Breast epithelium (tissue), 4 donors: ENCODE measurements around the gene WNK3. TPM values are rescaled to one million over a fixed set of nuclear protein-coding genes. Genes with fewer than 3 reads are reported as not detected.

Experiments used
- DNase-seq, 2 donors: peaks; one replicate each; pipeline ENCODE4 v3.0.0-alpha.2; 2019; ENCODE audit warnings: low spot score in 2 of 2
- H3K27ac ChIP-seq, 2 donors: fragments of 200-600 bp; sonication (generic) in 1 of 2; one replicate each; pipeline ENCODE4 v1.5.1; 2016 to 2019; ENCODE audit warnings: mild to moderate bottlenecking in 1 of 2
- H3K27me3 ChIP-seq, 2 donors: fragments of 200-600 bp; sonication (generic) in 1 of 2; one replicate each; pipeline versions ENCODE4 v1.5.1 to v1.6.0; 2017 to 2019; ENCODE audit warnings: control low read depth in 1 of 2, mild to moderate bottlenecking in 1 of 2
- H3K36me3 ChIP-seq: fragments of 200-600 bp; one replicate; pipeline ENCODE4 v1.5.1; 2019
- H3K4me1 ChIP-seq, 2 donors: fragments of 200-600 bp; sonication (generic); one replicate each; pipeline ENCODE4 v1.5.1; 2016 to 2019; ENCODE audit warnings: control low read depth in 1 of 2
- H3K4me3 ChIP-seq, 3 donors: fragments of 200-600 bp; sonication (generic); 1 replicate in 2 of 3; 2 replicates in 1 of 3; pipeline ENCODE4 v1.5.1; 2016 to 2019; ENCODE audit warnings: mild to moderate bottlenecking in 3 of 3, moderate library complexity in 2 of 3
- H3K9me3 ChIP-seq, 2 donors: fragments of 200-600 bp; sonication (generic) in 1 of 2; one replicate each; pipeline ENCODE4 v1.5.1; 2016 to 2019; ENCODE audit warnings: control low read depth in 1 of 2
- CTCF ChIP-seq, 3 donors: fragments of 450-650 bp; IDR thresholded peaks; one replicate each; pipeline ENCODE4 v1.5.1; 2016 to 2017; ENCODE audit warnings: antibody characterized with exemption in 3 of 3, mild to moderate bottlenecking in 3 of 3, moderate library complexity in 3 of 3
- POLR2A ChIP-seq: fragments of 450-650 bp; IDR thresholded peaks from one replicate; pipeline ENCODE4 v1.6.1; 2016; ENCODE audit warnings: antibody characterized with exemption, mild to moderate bottlenecking, moderate library complexity
- POLR2AphosphoS5 ChIP-seq, 3 donors: sonication (generic); formaldehyde crosslinking; IDR thresholded peaks; one replicate each; pipeline ENCODE4 v1.6.1; 2017; ENCODE audit warnings: antibody characterized with exemption in 3 of 3
- intact Hi-C: fragments of 100-400 bp; cut with DNase I; formaldehyde crosslinking; loops from one replicate; pipeline ENCODE4 v1.15.1; 2023; ENCODE audit warnings: low total_unique reads
- total RNA-seq, 3 donors: library from RNA; depleted of rRNA; stranded (reverse); fragments of >200 nt; gene quantifications; one replicate each; pipeline ENCODE4 v1.1.0, GENCODE V29; 2016

The WNK3 gene
- total RNA-seq, 3 donors from 2014 or later: 1.3 to 5.4 (median 3.3) TPM

DNA sequence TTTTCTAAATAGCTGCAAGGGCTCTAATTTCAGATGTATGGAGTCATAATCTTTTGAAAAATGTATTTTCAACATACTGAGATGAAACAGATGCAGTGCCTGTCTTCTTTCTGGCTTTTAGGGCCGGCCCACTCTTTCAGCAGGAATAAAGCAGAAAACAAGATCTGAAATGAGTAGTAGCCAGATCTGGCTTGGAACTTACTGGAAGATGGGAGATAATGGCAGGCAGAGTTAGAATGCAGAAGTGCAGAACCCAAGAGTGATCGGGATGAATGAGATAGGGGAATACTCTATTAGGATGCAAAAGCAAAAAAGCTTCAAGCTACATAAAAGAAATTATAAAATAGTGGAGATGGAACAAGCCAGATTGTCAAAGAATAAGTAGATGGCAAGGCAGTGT, 173.4 kb downstream of the WNK3 start:
- intact Hi-C loops: no loop called here

DNA sequence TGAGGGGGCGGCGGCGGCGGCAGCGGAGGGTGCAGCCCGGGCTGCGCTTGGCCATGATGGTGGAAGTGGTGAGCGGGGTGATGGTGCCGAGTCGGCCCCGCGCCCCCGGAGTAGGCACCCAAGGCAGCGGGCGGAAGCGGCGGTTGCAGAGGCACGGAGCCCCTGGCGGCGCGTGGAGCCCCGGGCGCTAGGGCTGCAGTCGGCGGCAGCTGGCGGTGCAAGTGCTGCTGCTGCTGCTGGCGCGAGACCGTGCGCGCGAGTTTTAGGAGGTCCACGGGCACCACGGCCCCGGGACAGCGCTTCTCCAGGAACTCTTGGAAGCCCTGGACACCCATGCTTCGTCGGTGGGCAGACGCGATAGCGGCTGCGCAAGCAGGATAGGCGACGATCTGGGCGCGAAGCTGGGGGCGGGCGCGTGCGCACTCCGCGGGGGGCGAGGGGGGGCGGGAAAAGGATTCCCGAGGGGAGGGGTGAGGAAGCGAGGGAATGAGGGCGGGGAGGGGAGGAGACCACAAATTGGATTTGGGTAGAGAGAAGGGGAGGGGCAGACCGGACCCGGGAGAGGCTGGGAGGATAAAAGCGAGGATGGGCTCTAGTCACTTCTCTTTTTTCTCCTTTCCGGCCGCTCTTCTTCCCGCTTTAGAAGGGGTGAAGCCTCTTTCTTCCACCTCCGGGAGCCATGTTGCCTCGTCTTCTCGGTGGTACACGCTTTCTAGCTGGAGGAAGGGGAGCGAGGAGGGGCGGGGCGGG, 174.8 kb downstream of the WNK3 start, which contains the start of gene FAM120C:
Gene FAM120C, minus strand, starts transcription at position 391 of the 750 bp plus-strand sequence. Its CDS starts 56 bp downstream, at position 335.
- Histone ChIP-seq H3K36me3 (no peaks in the 10 kb centered on the region), H3K4me3 (peak within 1 kb of the TSS; percentile 66 to 91 (median 75)), H3K27ac (peak within 1 kb of the TSS; percentile 82 to 86), H3K4me1 (no peaks in the 10 kb centered on the region), H3K27me3 (peaks cover 0 to 23% of the 10 kb centered on the region in 2 donors), H3K9me3 (no peaks in the 10 kb centered on the region)
- TF ChIP-seq POLR2A (no peak), CTCF (IDR thresholded peaks at IDR 0.05) (no peak), POLR2AphosphoS5 (IDR thresholded peaks at IDR 0.05) (no peak)
- intact Hi-C loops: no loop called here
- peak; percentile 22 to 54 for DNase-seq

More for the DNA sequence above, 173.4 kb downstream of the WNK3 start:
- DNase-seq: no peak
- TF ChIP-seq POLR2AphosphoS5 (IDR thresholded peaks at IDR 0.05) (no peak), POLR2A (no peak), CTCF (IDR thresholded peaks at IDR 0.05) (no peak)
- Histone ChIP-seq H3K27me3 (peaks cover 0 to 30% of the 10 kb centered on the region in 2 donors), H3K4me3 (no peak overlapping the region), H3K27ac (no peak overlapping the region), H3K4me1 (no peaks in the 10 kb centered on the region), H3K36me3 (no peaks in the 10 kb centered on the region), H3K9me3 (no peaks in the 10 kb centered on the region)

DNA sequence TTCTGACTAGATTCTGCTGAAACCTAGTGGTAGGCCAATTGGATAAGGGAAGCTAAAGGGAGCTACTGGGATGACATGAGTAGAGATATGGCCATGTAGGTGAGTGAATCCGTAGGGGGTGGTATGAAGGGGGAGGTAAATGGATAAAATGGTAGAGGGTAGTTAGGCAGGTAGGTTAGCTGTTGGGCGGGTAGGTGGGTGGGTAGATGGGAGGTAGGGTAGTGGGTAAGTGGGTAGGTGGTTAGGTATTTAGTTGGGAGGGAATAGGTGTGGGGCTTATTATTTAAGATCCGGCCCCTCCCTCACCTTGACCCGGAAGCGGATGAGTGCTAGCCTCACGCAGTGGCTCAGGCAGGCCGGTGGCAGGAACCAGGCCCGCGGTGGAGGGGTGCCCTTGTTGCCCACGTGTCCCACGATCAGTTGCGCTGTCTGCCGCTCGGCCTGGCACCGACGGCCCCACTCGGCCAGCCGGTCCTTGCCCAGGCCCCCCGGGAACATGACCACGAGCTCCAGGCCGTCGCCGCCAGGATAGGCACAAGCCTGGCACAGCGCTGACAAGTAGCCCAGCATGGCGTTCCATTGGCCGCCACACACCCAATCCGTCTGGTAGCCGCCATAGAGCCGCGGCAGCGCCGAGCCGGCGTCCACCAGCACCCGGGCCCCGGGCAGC, 175.5 kb downstream of the WNK3 start:
- TF ChIP-seq POLR2AphosphoS5 (IDR thresholded peaks at IDR 0.05): no peak
- TF ChIP-seq CTCF (IDR thresholded peaks at IDR 0.05): no peak
- no peak for TF ChIP-seq POLR2A
- no peaks in the 10 kb centered on the region for H3K36me3 ChIP-seq
- peaks cover 0 to 23% of the 10 kb centered on the region in 2 donors for H3K27me3 ChIP-seq
- H3K4me1 ChIP-seq: no peaks in the 10 kb centered on the region
- peak overlapping the region; percentile 66 to 91 (median 75) for H3K4me3 ChIP-seq
- DNase-seq: peak; percentile 37 to 53
- no peaks in the 10 kb centered on the region for H3K9me3 ChIP-seq
- H3K27ac ChIP-seq: peak overlapping the region; percentile 82 to 86
- intact Hi-C loops: no loop called here

DNA sequence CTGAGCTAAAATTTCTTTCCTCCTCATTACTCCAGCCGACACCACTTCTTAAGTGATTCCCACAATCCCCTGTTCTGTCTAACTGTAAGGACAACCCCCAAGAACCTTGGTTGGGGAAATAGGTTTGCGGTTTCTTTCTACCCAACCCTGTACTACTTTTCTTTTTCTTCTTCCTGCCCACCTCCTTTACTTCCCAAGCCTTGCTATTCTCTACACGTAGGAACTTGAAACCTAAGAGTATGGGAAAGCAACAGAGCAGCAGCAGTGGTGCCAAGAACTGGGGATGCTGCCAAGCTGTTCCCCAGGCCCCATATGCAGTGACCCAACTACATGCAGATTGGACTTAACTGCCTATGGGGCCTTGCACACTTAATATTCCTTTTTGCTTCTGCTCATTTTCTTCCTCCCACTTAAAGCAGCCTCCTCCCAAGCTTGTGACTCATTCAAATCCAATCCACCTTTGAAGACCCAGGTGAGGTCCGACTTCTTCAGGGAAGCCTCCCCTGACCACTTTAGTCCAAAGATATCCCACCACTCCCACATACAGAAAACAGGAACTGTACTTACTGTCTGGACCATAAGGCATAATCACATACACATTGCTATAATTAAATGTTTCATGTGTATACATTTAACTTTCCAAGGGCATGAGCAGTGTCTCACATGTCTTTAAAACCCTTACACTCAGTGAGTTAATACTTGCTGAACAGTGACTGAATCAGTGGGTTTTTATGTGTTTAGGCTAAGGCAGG, 176.5 kb downstream of the WNK3 start:
- Histone ChIP-seq H3K27me3 (peaks cover 0 to 28% of the 10 kb centered on the region in 2 donors), H3K27ac (no peak overlapping the region), H3K36me3 (no peaks in the 10 kb centered on the region), H3K9me3 (no peaks in the 10 kb centered on the region), H3K4me1 (no peaks in the 10 kb centered on the region), H3K4me3 (peak overlapping the region; percentile 66 to 91 (median 75))
- DNase-seq: no peak
- intact Hi-C loops: no loop called here
- TF ChIP-seq CTCF (IDR thresholded peaks at IDR 0.05) (no peak), POLR2A (no peak), POLR2AphosphoS5 (IDR thresholded peaks at IDR 0.05) (no peak)
